Activated B cell treated with CpG ODN at 0.5 μM for 24 hours (primary cell): ENCODE data around the gene RYR1. TPM values are rescaled to one million over a fixed set of nuclear protein-coding genes. Genes with fewer than 3 reads are reported as not detected.

Source experiments
- ATAC-seq: fragments of 200-7000 bp; cut with Tn5 transposase; one replicate; pipeline ENCODE4 v1.10.0; 2021; ENCODE audit warnings: low read depth, mild to moderate bottlenecking, moderate library complexity
- CTCF ChIA-PET: fragments of 350-600 bp; sonication (Branson Sonifier 250); formaldehyde crosslinking; loops from one replicate; lab custom pipeline; 2021; ENCODE audit warnings: antibody characterized with exemption; lab: Charles Lee
- POLR2A ChIA-PET: fragments of 350-600 bp; sonication (Branson Sonifier 250); formaldehyde crosslinking; loops from one replicate; lab custom pipeline; 2021; ENCODE audit warnings: antibody characterized with exemption; lab: Charles Lee
- DNase-seq: peaks from one replicate; pipeline ENCODE4 v3.0.0; 2022
- H3K27ac Mint-ChIP-seq: one replicate; pipeline ENCODE4 v1.8.0; 2020; ENCODE audit warnings: mixed read lengths
- H3K27me3 Mint-ChIP-seq: one replicate; pipeline ENCODE4 v1.8.0; 2021; ENCODE audit warnings: mixed read lengths
- H3K36me3 Mint-ChIP-seq: one replicate; pipeline ENCODE4 v1.8.0; 2021; ENCODE audit warnings: low read depth, mixed read lengths
- H3K4me1 Mint-ChIP-seq: one replicate; pipeline ENCODE4 v1.8.0; 2021; ENCODE audit warnings: mixed read lengths
- H3K4me3 Mint-ChIP-seq: one replicate; pipeline ENCODE4 v1.8.0; 2020; ENCODE audit warnings: mild to moderate bottlenecking, mixed read lengths
- H3K9me3 Mint-ChIP-seq: one replicate; pipeline ENCODE4 v1.8.0; 2020; ENCODE audit warnings: mixed read lengths
- intact Hi-C: fragments of 100-400 bp; cut with micrococcal nuclease; formaldehyde crosslinking; loops from one replicate; pipeline ENCODE4 v1.15.1; 2024
- total RNA-seq: library from RNA; stranded (reverse); gene quantifications from 2 replicates; pipeline ENCODE4 v1.2.3, GENCODE V29; 2022
- TF ChIP-seq, protein P1 (sequence below): fragments of 200-600 bp; IDR thresholded peaks from one replicate; pipeline ENCODE4 v1.8.0; 2022; ENCODE audit warnings: antibody characterized with exemption, mild to moderate bottlenecking

Gene RYR1
- total RNA-seq, 1 donor from 2014 or later = 4.1 TPM

DNA sequence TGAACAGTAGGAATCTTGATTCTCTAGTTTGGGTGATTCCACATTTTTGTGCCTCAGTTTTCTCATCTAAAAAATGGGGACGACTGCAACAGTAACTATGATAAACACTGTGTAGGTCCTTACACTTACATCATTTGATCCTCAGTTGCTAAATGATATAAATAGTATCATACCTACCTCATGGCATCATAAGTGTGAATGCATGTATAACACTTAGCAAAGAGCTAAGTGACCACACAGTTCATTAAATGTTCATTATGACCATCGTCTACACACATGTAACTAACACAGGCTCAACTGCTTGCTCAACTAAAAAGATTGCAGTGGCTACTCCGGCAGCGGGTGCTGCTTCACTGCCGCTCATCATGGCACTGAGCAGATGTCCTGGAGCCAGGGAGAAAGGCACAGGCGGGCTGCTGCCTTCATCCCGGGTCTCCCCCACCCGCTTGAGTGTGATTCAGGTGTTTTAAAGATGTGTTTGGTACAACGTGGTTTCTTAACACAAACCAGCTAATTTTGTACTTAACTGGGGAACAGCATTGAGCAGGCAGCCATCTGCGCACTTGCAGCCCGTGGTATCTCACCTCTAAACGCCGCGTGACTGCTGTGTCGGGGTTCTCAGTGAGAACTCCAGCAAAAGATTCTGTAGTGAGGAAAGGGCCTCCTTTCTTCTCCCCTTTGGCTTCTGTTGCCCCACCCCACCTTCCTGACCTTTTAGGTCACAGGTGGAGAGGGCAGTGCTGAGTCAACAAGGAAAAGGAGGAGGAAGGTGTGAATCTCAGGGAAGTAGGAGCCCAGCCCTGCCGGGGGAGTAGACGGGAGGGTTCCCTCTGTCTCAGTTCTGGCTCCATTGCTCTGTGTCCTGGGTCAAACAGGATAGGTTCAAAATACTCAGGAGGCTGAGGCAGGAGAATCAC, 202.2 kb downstream of the RYR1 start:
- Mint-ChIP-seq H3K27ac (no peak overlapping the region), H3K4me1 (peaks cover 29% of the 10 kb centered on the region), H3K9me3 (no peaks in the 10 kb centered on the region), H3K36me3 (peaks cover 43% of the 10 kb centered on the region), H3K4me3 (no peak overlapping the region), H3K27me3 (no peaks in the 10 kb centered on the region)
- ChIA-PET POLR2A (interaction anchor here (0.9 to 2.7 kb wide), 6 partner anchors 17 to 233 kb away, joined by 3 to 45 read pairs (median 5); partner anchors contain the start of genes EIF3K, FAM98C and MAP4K1), CTCF (interaction anchor here (0.9 to 6.0 kb wide), 13 partner anchors 11 to 385 kb away, joined by 3 to 80 read pairs (median 5); partner anchors contain the start of genes ACTN4, EIF3K, FAM98C and MAP4K1)
- no peak for DNase-seq
- intact Hi-C loops = loop anchor here (2.0 kb wide), 1 partner anchor 99 kb away; no protein-coding TSS in a partner anchor
- TF ChIP-seq, protein P1, sequence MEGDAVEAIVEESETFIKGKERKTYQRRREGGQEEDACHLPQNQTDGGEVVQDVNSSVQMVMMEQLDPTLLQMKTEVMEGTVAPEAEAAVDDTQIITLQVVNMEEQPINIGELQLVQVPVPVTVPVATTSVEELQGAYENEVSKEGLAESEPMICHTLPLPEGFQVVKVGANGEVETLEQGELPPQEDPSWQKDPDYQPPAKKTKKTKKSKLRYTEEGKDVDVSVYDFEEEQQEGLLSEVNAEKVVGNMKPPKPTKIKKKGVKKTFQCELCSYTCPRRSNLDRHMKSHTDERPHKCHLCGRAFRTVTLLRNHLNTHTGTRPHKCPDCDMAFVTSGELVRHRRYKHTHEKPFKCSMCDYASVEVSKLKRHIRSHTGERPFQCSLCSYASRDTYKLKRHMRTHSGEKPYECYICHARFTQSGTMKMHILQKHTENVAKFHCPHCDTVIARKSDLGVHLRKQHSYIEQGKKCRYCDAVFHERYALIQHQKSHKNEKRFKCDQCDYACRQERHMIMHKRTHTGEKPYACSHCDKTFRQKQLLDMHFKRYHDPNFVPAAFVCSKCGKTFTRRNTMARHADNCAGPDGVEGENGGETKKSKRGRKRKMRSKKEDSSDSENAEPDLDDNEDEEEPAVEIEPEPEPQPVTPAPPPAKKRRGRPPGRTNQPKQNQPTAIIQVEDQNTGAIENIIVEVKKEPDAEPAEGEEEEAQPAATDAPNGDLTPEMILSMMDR = no peak
- no peak for ATAC-seq

Other genes starting within 250 kb of the RYR1 start
- gene DPF1, start 209.5 kb upstream of the RYR1 start, total RNA-seq = not detected in 2 replicates
- gene PPP1R14A, start 177.3 kb upstream of the RYR1 start, total RNA-seq = 17.2 and 17.4 TPM in 2 replicates
- gene SPINT2, start 169.1 kb upstream of the RYR1 start, total RNA-seq = 70.3 and 73.4 TPM in 2 replicates
- gene C19orf33, start 129.4 kb upstream of the RYR1 start, total RNA-seq = 0.58 TPM in 1 of 2 replicates, not detected in the other
- 28.7 and 30.1 TPM in 2 replicates for gene YIF1B, start 117.7 kb upstream of the RYR1 start, total RNA-seq
- gene KCNK6, start 113.8 kb upstream of the RYR1 start, total RNA-seq = 3.2 and 4.7 TPM in 2 replicates
- gene CATSPERG, start 97.9 kb upstream of the RYR1 start, total RNA-seq = 11.8 and 22.8 TPM in 2 replicates
- 134 and 138 TPM in 2 replicates for gene PSMD8, start 59.1 kb upstream of the RYR1 start, total RNA-seq
- 0.22 and 1.2 TPM in 2 replicates for gene GGN, start 45.7 kb upstream of the RYR1 start, total RNA-seq
- gene SPRED3, start 45.0 kb upstream of the RYR1 start, total RNA-seq = 0.44 and 2.4 TPM in 2 replicates
- gene FAM98C, start 30.6 kb upstream of the RYR1 start, total RNA-seq = 38.3 and 40.0 TPM in 2 replicates
- gene RASGRP4, start 7.5 kb upstream of the RYR1 start, total RNA-seq = 3.2 and 3.6 TPM in 2 replicates
- gene MAP4K1, start 184.3 kb downstream of the RYR1 start, total RNA-seq = 379 and 388 TPM in 2 replicates
- 344 and 385 TPM in 2 replicates for gene EIF3K, start 185.5 kb downstream of the RYR1 start, total RNA-seq
- gene ACTN4, start 214.0 kb downstream of the RYR1 start, total RNA-seq = 197 and 198 TPM in 2 replicates